CD4-positive, alpha-beta T cell (primary cell): ENCODE results near the gene GNAS-AS1. TPM values are rescaled to one million over a fixed set of nuclear protein-coding genes. Genes with fewer than 3 reads are reported as not detected.

Experiments used
- ATAC-seq: fragments of 200-7000 bp; cut with Tn5 transposase; one replicate; pipeline ENCODE4 v1.10.0; 2022; ENCODE audit warnings: mild to moderate bottlenecking; ENCODE audit not compliant: poor library complexity
- CTCF ChIA-PET: fragments of 350-600 bp; sonication (Branson Sonifier 250); formaldehyde crosslinking; loops from one replicate; lab custom pipeline; 2021; ENCODE audit warnings: antibody characterized with exemption, inconsistent platforms; lab: Charles Lee
- POLR2A ChIA-PET: fragments of 350-600 bp; sonication (Branson Sonifier 250); formaldehyde crosslinking; loops from one replicate; lab custom pipeline; 2021; ENCODE audit warnings: antibody characterized with exemption, inconsistent platforms; lab: Charles Lee
- DNase-seq, 14 experiments: peaks; one replicate each; pipeline ENCODE4 v3.0.0-alpha.2; 2013 to 2020; ENCODE audit warnings: mixed read lengths in 2 of 14
- H3K27ac ChIP-seq, 2 donors: one replicate each; pipeline versions ENCODE4 v1.5.1 to v1.7.0; 2013; ENCODE audit warnings: low read length in 2 of 2, low read depth in 1 of 2, mild to moderate bottlenecking in 1 of 2
- H3K27me3 ChIP-seq, 2 experiments: 1 replicate in 1 of 2; 2 replicates in 1 of 2; pipeline versions ENCODE4 v1.6.1 to v1.7.0; 2013; ENCODE audit warnings: low read length in 2 of 2, control low read depth in 1 of 2, mild to moderate bottlenecking in 1 of 2, moderate library complexity in 1 of 2; ENCODE audit not compliant: insufficient read depth in 2 of 2, control insufficient read depth in 1 of 2
- H3K36me3 ChIP-seq: one replicate; pipeline ENCODE4 v1.6.1; 2013; ENCODE audit warnings: low read length, control low read depth; ENCODE audit not compliant: insufficient read depth
- H3K4me1 ChIP-seq: one replicate; pipeline ENCODE4 v1.6.1; 2013; ENCODE audit warnings: low read length, control low read depth; ENCODE audit not compliant: insufficient read depth
- H3K4me3 ChIP-seq: one replicate; pipeline ENCODE4 v1.5.1; 2013; ENCODE audit warnings: mild to moderate bottlenecking, low read length, moderate library complexity
- H3K9me3 ChIP-seq, 2 experiments: 1 replicate in 1 of 2; 2 replicates in 1 of 2; pipeline versions ENCODE4 v1.6.1 to v1.7.0; 2013; ENCODE audit warnings: low read length in 2 of 2, mild to moderate bottlenecking in 2 of 2, control low read depth in 1 of 2, moderate library complexity in 1 of 2; ENCODE audit not compliant: control insufficient read depth in 1 of 2, insufficient read depth in 1 of 2
- H3K27ac Mint-ChIP-seq: one replicate; pipeline ENCODE4 v1.8.0; 2020; ENCODE audit warnings: mixed read lengths
- H3K27me3 Mint-ChIP-seq: one replicate; pipeline ENCODE4 v1.8.0; 2021; ENCODE audit warnings: mixed read lengths
- H3K36me3 Mint-ChIP-seq: one replicate; pipeline ENCODE4 v1.8.0; 2021; ENCODE audit warnings: low read depth, mixed read lengths
- H3K4me1 Mint-ChIP-seq: one replicate; pipeline ENCODE4 v1.8.0; 2021; ENCODE audit warnings: low read depth, mixed read lengths
- H3K4me3 Mint-ChIP-seq: one replicate; pipeline ENCODE4 v1.8.0; 2020; ENCODE audit warnings: mild to moderate bottlenecking, mixed read lengths
- H3K9me3 Mint-ChIP-seq: one replicate; pipeline ENCODE4 v1.8.0; 2020; ENCODE audit warnings: mixed read lengths
- intact Hi-C, 2 experiments: fragments of 100-400 bp; cut with DNase I in 1 of 2; cut with micrococcal nuclease in 1 of 2; formaldehyde crosslinking; loops; one replicate each; pipeline versions ENCODE4 v1.15.1 to v1.9.0; 2023 to 2025; cut with DNase I, micrococcal nuclease
- total RNA-seq, 174 experiments: library from RNA in 2 of 174; stranded (reverse) in 2 of 174; gene quantifications; one replicate each; pipeline ENCODE4 v1.2.3 and lab custom pipeline; 2021 to 2026
- TF ChIP-seq, protein P1 (sequence below): fragments of 200-600 bp; IDR thresholded peaks from one replicate; pipeline ENCODE4 v1.8.0; 2022; ENCODE audit warnings: antibody characterized with exemption, mild to moderate bottlenecking

GNAS-AS1 gene
- total RNA-seq, 2 experiments from 2014 or later: not detected

DNA sequence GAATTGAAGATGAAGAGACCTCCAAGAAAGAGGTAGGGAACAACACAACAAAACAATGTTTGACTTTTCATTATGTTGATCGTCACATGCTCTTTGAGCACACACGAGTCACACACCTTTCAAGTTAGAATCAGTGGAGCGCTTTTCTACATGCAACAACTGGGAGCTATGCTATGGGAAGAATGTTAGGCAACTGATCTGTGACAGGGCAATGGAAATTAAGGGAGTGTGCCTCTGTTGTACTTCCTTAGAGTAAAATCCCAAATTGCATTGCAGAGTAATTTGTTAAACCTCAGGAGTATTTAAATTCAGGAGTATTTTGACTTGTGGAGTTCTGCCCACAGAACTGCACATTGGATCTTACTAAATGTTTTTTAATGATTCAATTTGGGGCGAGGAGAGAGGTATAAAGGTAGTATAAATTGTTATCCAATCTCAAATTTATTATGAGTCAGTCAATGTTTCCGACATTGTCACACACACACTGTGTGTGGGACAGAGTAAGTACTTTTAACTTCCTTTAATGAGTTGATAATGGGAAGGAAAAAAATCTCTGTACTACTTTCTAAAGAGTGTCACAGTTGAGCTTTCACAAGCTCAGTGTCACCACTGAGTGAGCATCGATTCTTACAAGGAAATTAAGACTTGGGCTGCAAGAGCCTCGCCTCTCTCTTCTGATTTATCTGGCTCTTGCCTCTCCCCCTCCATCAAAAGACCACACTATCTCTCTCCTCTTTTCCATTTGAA is 12.5 kb upstream of the GNAS-AS1 start:
- no peaks in the 10 kb centered on the region for H3K4me1 ChIP-seq
- Mint-ChIP-seq H3K27me3 (peaks cover 39% of the 10 kb centered on the region), H3K27ac (no peak overlapping the region), H3K36me3 (no peaks in the 10 kb centered on the region), H3K4me1 (no peaks in the 10 kb centered on the region), H3K9me3 (no peaks in the 10 kb centered on the region), H3K4me3 (no peak overlapping the region)
- H3K4me3 ChIP-seq: no peak overlapping the region
- H3K27ac ChIP-seq: no peak overlapping the region
- DNase-seq (no peak), ATAC-seq (no peak)
- H3K9me3 ChIP-seq: no peaks in the 10 kb centered on the region
- TF ChIP-seq, protein P1, sequence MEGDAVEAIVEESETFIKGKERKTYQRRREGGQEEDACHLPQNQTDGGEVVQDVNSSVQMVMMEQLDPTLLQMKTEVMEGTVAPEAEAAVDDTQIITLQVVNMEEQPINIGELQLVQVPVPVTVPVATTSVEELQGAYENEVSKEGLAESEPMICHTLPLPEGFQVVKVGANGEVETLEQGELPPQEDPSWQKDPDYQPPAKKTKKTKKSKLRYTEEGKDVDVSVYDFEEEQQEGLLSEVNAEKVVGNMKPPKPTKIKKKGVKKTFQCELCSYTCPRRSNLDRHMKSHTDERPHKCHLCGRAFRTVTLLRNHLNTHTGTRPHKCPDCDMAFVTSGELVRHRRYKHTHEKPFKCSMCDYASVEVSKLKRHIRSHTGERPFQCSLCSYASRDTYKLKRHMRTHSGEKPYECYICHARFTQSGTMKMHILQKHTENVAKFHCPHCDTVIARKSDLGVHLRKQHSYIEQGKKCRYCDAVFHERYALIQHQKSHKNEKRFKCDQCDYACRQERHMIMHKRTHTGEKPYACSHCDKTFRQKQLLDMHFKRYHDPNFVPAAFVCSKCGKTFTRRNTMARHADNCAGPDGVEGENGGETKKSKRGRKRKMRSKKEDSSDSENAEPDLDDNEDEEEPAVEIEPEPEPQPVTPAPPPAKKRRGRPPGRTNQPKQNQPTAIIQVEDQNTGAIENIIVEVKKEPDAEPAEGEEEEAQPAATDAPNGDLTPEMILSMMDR: no peak
- H3K27me3 ChIP-seq: peaks cover 0 to 12% of the 10 kb centered on the region in 2 experiments
- CTCF ChIA-PET: interaction anchor here (0.5 to 4.7 kb wide), 2 partner anchors 214 to 633 kb away, joined by 3 to 14 read pairs; no protein-coding TSS in a partner anchor
- intact Hi-C loops: no loop called here
- POLR2A ChIA-PET: no interaction called here
- H3K36me3 ChIP-seq: no peaks in the 10 kb centered on the region

DNA sequence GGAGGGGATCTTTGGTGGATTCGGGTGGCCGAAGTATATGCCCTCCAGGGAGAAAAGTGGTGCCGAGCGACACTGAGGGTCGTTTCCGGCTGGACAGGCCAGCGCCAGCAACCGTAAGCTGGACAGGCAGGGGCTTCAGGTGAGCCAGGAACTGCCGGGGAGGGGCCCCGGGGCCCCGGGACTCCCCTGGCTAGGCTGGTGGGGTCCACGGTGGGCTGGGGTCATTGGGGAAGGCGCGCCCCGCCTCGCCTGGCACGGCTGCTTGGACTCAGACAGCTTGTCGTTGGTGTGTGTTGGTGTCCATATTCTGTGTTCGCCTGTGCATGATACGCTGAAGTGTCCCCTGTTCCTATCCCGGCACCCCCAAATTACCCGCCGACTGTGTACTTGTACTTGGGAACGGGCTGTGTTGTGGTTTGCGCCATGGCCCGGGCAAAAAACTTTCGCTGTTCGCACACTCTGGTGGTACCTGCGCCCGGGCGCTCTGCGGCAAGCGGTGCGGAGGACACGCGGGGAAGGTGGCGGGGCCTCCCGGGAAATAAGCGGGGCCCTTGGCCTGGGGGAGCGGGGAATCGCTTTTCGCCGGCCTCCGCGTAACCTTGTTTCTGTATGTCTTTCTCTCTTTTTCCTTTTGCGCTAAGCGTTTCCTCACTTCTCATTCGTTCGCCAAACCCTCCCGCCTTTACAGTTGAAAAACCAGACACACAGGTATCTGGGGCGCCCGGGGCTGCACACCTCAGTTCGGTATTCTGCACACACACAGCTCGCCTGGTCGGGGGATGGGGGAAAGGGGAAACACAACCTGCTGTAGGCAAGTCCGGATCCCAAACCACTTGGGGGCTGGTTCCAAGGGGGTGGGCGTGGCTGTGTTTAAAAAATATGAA is 5.0 kb upstream of the GNAS-AS1 start:
- intact Hi-C loops: loop anchor here in 1 of 2 experiments (10.0 kb wide), 1 partner anchor 621 kb away; no protein-coding TSS in a partner anchor
- Histone ChIP-seq H3K36me3 (no peaks in the 10 kb centered on the region), H3K4me3 (no peak overlapping the region), H3K9me3 (peaks cover 0 to 45% of the 10 kb centered on the region in 2 experiments), H3K27ac (no peak overlapping the region), H3K27me3 (peaks cover 50 to 62% of the 10 kb centered on the region in 2 experiments), H3K4me1 (peaks cover 46% of the 10 kb centered on the region)
- TF ChIP-seq, protein P1: no peak
- DNase-seq (no peak), ATAC-seq (no peak)
- Mint-ChIP-seq H3K27ac (no peak overlapping the region), H3K36me3 (peaks cover 4% of the 10 kb centered on the region), H3K9me3 (no peaks in the 10 kb centered on the region), H3K4me1 (peaks cover 21% of the 10 kb centered on the region), H3K4me3 (peak overlapping the region; percentile 54), H3K27me3 (peaks cover 68% of the 10 kb centered on the region)
- ChIA-PET CTCF (no interaction called here), POLR2A (no interaction called here)

DNA sequence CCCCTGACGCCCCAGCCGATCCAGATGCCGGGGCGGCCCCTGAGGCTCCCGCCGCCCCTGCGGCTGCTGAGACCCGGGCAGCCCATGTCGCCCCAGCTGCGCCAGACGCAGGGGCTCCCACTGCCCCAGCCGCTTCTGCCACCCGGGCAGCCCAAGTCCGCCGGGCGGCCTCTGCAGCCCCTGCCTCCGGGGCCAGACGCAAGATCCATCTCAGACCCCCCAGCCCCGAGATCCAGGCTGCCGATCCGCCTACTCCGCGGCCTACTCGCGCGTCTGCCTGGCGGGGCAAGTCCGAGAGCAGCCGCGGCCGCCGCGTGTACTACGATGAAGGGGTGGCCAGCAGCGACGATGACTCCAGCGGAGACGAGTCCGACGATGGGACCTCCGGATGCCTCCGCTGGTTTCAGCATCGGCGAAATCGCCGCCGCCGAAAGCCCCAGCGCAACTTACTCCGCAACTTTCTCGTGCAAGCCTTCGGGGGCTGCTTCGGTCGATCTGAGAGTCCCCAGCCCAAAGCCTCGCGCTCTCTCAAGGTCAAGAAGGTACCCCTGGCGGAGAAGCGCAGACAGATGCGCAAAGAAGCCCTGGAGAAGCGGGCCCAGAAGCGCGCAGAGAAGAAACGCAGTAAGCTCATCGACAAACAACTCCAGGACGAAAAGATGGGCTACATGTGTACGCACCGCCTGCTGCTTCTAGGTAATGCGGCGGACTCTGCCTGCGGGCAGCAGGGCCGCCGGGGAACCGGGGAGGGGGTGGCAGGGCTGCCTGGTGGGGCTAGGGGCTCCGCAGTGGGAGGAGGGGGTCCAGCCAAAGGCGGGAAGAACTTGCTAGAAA is 4.2 kb upstream of the GNAS-AS1 start:
- Histone ChIP-seq H3K4me3 (peak overlapping the region; percentile 14), H3K4me1 (peaks cover 52% of the 10 kb centered on the region), H3K27me3 (peaks cover 55 to 62% of the 10 kb centered on the region in 2 experiments), H3K27ac (no peak overlapping the region), H3K9me3 (peaks cover 0 to 50% of the 10 kb centered on the region in 2 experiments), H3K36me3 (no peaks in the 10 kb centered on the region)
- peak overlapping the region; percentile 65 for H3K4me3 Mint-ChIP-seq
- H3K27ac Mint-ChIP-seq: no peak overlapping the region
- POLR2A ChIA-PET: no interaction called here
- H3K4me1 Mint-ChIP-seq: peaks cover 23% of the 10 kb centered on the region
- ATAC-seq: no peak
- intact Hi-C loops: loop anchor here in 1 of 2 experiments (5.0 to 10.0 kb wide), 2 partner anchors 203 to 620 kb away; partner anchors contain the start of gene STX16
- DNase-seq: peak in 1 of 14 experiments; percentile 23
- H3K27me3 Mint-ChIP-seq: peaks cover 72% of the 10 kb centered on the region
- H3K9me3 Mint-ChIP-seq: no peaks in the 10 kb centered on the region
- CTCF ChIA-PET: no interaction called here
- peaks cover 6% of the 10 kb centered on the region for H3K36me3 Mint-ChIP-seq
- TF ChIP-seq, protein P1: no peak
